GM18507 (cell line): Measurements from ENCODE around the gene TMEM138.

Experiments
- DNase-seq: peaks from one replicate; pipeline ENCODE4 v3.0.0; 2011; ENCODE audit warnings: low read depth; ENCODE audit not compliant: insufficient read length; ENCODE audit errors: extremely low spot score
- FAIRE-seq: peaks from 2 replicates; lab custom pipeline; 2011; peaks lifted over from hg19 to GRCh38; lab: Jason Lieb, UNC

Gene TMEM138

GRCh38 chr11:61361741-61362541 lies at the start of gene TMEM138, which contains the start of gene CYB561A3:
TSS of gene TMEM138 (plus strand) at chr11:61362374. CDS start at chr11:61364391, 2,017 bp downstream.
TSS of gene CYB561A3 (minus strand) at chr11:61361882. CDS start at chr11:61356713, 5,169 bp downstream.
- peak; percentile 78 for FAIRE-seq
- peak; percentile 76 for DNase-seq

GRCh38 chr11:61315260-61315659 lies 46.9 kb upstream of the TMEM138 start:
- DNase-seq: no peak
- no peak for FAIRE-seq

GRCh38 chr11:61325649-61326414 lies 36.3 kb upstream of the TMEM138 start:
- DNase-seq: no peak
- FAIRE-seq: no peak

- FAIRE-seq: no peak
- DNase-seq: no peak
Measured at GRCh38 chr11:61327669-61328071, 34.5 kb upstream of the TMEM138 start.

- no peak for FAIRE-seq
Measured at GRCh38 chr11:61328351-61328750, 33.8 kb upstream of the TMEM138 start.

GRCh38 chr11:61329871-61330270 lies 32.3 kb upstream of the TMEM138 start:
- DNase-seq (no peak), FAIRE-seq (no peak)

More at GRCh38 chr11:61328351-61328750, 33.8 kb upstream of the TMEM138 start:
- DNase-seq: no peak

GRCh38 chr11:61331651-61332050 lies 30.5 kb upstream of the TMEM138 start:
- no peak for FAIRE-seq
- DNase-seq: no peak

- FAIRE-seq (no peak), DNase-seq (no peak)
Measured at GRCh38 chr11:61332281-61332796, 29.8 kb upstream of the TMEM138 start.

GRCh38 chr11:61332797-61333549 lies 29.2 kb upstream of the TMEM138 start, which contains the start of the genes DDB1 and TKFC:
TSS of gene DDB1 (minus strand) at chr11:61333105. CDS start at chr11:61332968, 137 bp downstream.
TSS of gene TKFC (plus strand) at chr11:61333228. CDS start at chr11:61334729, 1,501 bp downstream.
- DNase-seq: peak; percentile 96
- FAIRE-seq: peak; percentile 57

- DNase-seq: no peak
- FAIRE-seq: no peak
Measured at GRCh38 chr11:61333550-61334433, 28.4 kb upstream of the TMEM138 start.

GRCh38 chr11:61334434-61335354 lies 27.5 kb upstream of the TMEM138 start:
- DNase-seq (no peak), FAIRE-seq (no peak)

GRCh38 chr11:61335355-61335710 lies 26.8 kb upstream of the TMEM138 start:
- DNase-seq: no peak
- no peak for FAIRE-seq

GRCh38 chr11:61336171-61336935 lies 25.8 kb upstream of the TMEM138 start:
- DNase-seq (peak; percentile 81), FAIRE-seq (peak; percentile 50)

GRCh38 chr11:61337706-61338470 lies 24.3 kb upstream of the TMEM138 start:
- no peak for DNase-seq
- no peak for FAIRE-seq

GRCh38 chr11:61338783-61339489 lies 23.2 kb upstream of the TMEM138 start:
- no peak for FAIRE-seq

GRCh38 chr11:61339490-61339878 lies 22.7 kb upstream of the TMEM138 start:
- FAIRE-seq: no peak

More at GRCh38 chr11:61338783-61339489, 23.2 kb upstream of the TMEM138 start:
- DNase-seq: no peak

More at GRCh38 chr11:61339490-61339878, 22.7 kb upstream of the TMEM138 start:
- no peak for DNase-seq
